ENCODE data around the gene FOXC1.
A peak's percentile ranks its signal among the peaks of the same experiment; 100 is the strongest.

Gene FOXC1

GRCh38 chr6:1609648-1610496 lies at the start of gene FOXC1:
Gene FOXC1 (plus strand): TSS chr6:1609915. CDS start chr6:1610446, 531 bp downstream.
- peak; percentile 95 for DNase-seq

- DNase-seq = no peak
Observed at GRCh38 chr6:1560281-1561058, 49.2 kb upstream of the FOXC1 start.

DNA sequence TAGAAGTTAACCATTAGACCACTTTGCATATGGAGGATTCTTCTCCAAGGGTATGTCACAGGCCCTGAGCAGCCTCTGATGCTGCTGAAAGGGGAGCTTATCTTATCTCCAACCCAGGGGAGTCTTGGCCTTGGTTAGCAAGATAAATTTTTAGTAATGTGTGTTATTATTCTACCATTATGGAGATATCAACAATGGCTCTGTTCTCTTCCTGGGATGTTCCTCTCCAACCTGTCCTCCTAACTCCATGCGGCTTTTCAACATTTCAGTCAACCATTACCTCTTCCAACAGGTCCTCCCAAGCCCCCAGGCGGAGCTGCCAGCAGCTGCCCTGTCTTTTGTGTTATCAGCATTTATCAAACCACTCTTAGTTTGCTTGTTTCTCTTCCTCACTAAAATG lies 48.4 kb upstream of the FOXC1 start:
- DNase-seq = no peak

- no peak for DNase-seq
Observed at GRCh38 chr6:1562171-1562955, 47.4 kb upstream of the FOXC1 start.

GRCh38 chr6:1569377-1569776 lies 40.3 kb upstream of the FOXC1 start:
- no peak for DNase-seq

- DNase-seq = no peak
Observed at GRCh38 chr6:1570848-1571247, 38.9 kb upstream of the FOXC1 start.

- DNase-seq = no peak
Observed at GRCh38 chr6:1572892-1573291, 36.8 kb upstream of the FOXC1 start.

DNA sequence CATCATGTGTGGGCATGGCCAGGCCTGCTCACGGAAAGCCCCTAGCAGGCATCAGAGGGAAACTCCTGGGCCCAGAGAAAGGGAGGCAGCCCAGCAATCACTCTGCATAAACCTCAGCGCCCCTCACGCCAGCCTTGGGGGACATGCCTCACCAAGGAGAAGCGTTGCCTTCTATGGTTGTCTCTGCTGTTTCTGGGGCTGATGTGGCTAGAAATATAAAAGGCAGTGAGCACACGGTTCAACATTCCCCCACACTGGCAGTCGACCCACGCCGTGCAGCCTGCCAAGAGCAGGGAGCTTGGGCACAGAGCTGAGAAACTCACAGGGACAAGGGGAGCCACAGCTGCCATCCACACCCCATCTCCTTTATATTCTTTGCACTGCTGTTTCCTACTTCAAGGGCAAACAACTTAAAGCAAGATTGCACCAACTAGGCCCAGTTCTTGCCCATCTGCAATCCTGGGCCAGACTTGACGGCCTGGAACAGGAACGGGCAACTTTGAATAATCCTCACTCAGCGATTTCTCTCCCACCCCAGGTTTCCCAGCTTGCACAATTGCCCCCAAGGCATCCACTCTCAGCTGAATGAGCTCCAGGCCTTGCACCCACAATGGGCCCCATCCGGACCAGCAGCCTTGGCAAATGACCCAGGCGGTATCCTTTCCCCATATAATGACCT lies 35.5 kb upstream of the FOXC1 start:
- no peak for DNase-seq

DNA sequence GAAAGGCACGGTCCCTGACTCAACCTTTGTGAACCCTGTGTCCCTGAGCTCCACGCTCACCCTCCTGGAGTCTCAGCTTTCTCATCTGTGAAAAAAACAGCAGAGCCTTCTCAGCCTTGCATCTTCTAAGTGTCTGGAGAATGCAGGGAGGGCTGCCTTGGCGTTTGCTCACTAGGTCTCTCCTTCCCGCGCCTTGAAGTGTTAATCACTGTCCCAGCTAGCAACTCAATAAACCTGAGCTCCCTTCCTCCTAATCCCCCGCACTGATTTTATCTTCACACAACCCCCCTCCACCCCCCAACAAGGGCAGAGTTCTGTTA lies 34.9 kb upstream of the FOXC1 start:
- DNase-seq = no peak

GRCh38 chr6:1575210-1576041 lies 34.3 kb upstream of the FOXC1 start:
- peak; percentile 18 for DNase-seq

GRCh38 chr6:1576166-1576565 lies 33.5 kb upstream of the FOXC1 start:
- no peak for DNase-seq

DNA sequence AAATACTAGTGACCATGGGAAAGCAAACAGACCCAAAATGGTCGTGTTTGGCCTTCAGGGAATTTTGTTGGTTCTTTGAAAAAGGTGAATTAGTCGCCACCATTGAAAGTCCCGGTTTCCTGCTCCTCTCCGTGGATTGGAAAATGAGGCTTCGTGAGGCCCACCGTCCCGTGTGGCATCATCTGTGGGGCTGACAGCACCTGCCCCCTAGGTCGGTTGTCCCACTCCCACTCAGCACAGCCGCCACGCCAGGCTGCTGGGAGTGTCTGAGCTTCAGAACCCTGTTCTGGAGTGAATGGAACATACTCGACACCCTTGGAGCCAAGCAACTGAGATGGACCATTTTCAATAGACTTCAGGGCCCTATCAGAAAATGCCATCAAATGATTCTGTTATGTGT lies 33.0 kb upstream of the FOXC1 start:
- no peak for DNase-seq

DNA sequence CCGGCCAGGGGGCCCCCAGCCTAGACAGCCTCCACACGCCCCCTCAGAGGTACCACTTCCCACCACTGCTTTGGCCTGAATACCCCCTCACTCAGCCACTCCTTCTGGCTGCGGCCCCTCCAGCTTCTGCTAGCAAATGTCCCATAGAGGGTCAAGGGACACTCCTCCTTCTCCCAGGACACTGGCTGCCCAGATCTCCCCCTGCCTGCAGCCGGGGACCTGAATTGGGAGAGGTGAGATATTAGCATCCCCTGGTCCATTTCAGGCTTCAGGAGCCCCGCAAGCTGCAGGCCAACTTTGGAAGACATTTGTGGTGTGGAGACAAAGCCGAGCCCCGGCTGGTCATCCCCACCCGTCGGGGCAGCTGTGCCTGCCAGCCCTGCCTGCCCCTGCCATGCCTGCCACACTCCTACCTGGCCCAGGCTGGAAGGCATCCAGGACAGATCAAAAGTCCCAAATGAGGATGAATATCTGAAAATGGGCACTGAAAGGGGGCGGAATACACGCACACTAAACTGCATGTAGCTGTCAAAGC lies 32.5 kb upstream of the FOXC1 start:
- no peak for DNase-seq

DNA sequence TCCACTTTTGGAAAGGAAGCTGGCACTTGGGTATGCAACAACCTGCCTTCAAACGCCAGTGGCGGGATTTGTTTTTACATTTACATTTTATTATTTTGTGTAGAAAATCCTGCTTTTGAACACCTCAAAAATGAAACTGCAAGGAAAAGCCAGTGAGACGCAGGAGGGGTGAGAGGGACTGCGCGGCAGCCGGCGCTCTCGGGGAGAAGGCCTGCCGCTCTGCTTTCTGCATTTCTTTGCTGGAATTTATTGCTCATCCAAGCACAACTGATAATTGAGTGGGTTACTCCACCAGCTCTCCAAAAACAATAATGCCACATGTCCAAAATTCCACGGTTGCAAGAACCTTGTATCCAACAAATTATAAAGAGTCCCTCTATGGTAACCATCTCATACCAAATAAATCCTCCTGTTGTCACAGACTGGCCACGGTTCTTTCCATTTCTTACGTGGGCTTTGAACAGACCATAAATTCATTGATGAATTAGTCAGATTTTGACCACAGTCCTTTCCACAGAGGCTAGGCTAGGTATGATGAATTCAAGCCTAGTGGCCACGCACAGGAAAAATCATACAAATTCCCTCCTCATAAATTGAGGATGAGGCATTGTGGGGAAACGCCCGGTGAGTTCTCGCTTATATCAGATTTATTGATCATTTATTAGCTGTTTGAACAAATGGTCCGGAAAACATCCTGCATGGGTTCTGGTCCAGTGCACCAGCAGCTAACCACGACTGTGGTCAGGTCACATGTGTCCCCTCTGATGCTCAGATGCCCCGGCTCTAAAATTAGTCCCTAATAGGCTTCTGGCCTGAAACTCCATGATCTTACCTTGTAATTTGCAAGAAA lies 31.6 kb upstream of the FOXC1 start:
- DNase-seq = peak; percentile 12

DNA sequence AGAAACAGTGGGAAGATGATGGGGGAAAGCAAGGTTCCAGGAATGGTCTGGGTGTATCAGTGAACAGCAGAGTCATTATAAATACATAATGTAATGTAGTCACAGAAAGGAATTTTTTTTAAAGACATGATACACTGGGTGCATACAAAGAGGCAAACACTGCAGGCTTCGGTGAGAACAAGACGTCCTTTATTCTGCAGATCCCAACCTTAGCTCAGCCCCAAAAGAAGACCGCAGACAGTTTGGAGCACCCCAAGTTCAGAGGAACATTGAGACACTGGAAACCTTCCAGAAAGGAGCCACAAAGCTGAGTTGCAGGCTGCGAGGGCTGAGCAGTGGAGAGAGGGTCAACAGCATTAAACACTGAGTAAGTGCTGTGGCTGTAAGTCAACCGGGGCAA lies 30.6 kb upstream of the FOXC1 start:
- DNase-seq = no peak

- no peak for DNase-seq
Observed at GRCh38 chr6:1580109-1580508, 29.6 kb upstream of the FOXC1 start.

DNA sequence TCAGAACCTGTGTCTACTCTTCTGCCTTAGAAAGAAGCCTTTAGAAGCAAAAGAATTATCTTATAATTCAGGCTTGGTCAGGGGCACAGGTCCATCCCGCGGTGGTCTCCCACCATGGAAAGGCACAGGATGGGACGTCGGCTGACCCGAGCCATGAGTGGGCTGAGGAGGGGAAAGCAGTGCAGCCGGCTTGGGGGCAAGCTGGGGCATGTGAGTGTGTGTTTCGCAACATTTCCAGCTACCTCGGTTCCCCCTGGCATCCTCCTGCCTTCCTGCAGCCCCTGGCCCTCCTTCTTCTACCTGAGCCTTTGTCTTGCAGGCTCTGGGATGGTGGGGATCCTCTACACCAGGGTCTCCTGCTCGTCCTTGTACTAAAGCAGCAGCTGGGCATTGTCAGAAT lies 29.1 kb upstream of the FOXC1 start:
- no peak for DNase-seq

DNA sequence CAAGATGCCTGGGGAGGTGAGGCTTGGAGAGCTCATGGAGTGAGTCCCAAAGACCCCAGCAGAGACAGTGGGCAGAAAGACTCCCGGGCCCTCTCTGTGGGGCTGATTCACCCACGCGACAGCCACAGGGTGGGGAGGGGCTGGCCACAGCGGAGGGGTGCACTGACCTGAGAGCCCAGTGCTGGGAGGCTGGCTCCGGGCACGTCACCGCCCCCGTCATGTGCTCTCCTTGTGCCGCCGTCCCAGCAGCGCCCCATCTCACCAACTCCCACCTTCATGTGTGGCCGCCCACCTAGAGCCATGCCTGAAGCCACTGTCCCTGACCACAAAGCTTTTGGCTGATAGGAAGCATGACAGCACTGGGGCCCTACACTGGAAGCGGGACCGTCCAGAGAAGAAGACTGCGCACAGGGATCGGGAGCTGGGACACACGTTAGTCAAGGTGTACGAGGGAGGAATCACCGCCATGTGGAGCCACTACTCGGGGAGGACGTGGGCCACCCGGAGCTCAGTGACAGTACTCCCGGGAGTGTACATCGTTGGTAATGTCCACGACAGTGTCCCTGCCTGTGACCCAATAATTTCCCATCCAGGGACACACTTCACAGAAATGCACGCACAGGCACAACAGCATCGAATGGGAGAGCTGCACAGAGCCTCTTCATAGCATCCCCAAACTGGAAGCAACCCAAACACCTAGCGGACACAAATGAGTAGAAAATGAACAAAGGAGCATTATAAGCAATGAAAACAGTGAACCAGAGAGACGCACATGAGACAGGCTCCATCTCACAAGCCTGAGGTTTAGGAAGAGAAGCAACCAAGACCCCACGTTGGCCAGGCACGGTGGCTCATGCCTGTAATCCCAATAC lies 28.4 kb upstream of the FOXC1 start:
- DNase-seq = no peak

GRCh38 chr6:1584146-1584545 lies 25.6 kb upstream of the FOXC1 start:
- DNase-seq = no peak
